Ishikawa (cell line): ENCODE data around the gene PPP2R2C.

Experiments used
- EGR1 ChIP-seq: IDR thresholded peaks from 2 replicates; pipeline ENCODE4 v1.6.1; 2012
- MAX ChIP-seq: IDR thresholded peaks from 2 replicates; pipeline ENCODE4 v1.6.1; 2012
- NFIC ChIP-seq: IDR thresholded peaks from 2 replicates; pipeline ENCODE4 v1.6.1; 2012
- RAD21 ChIP-seq: IDR thresholded peaks from 2 replicates; pipeline ENCODE4 v1.6.1; 2012; ENCODE audit warnings: low read depth
- TAF1 ChIP-seq: IDR thresholded peaks from 2 replicates; pipeline ENCODE4 v1.6.1; 2012; ENCODE audit warnings: low read depth, mild to moderate bottlenecking
- TCF12 ChIP-seq: IDR thresholded peaks from 2 replicates; pipeline ENCODE4 v1.6.1; 2012; ENCODE audit warnings: low read depth

GRCh38 chr4:6504900-6505496 is 32.6 kb upstream of the PPP2R2C start:
- TF ChIP-seq EGR1, result no peak
- TF ChIP-seq TCF12, result no peak
- no peak for TF ChIP-seq MAX
- TF ChIP-seq RAD21, result no peak
- no peak for TF ChIP-seq NFIC
- no peak for TF ChIP-seq TAF1
